Heart right ventricle (tissue), 16 donors: Measurements from ENCODE around the gene LTBP1. TPM values are rescaled to one million over a fixed set of nuclear protein-coding genes. Genes with fewer than 3 reads are reported as not detected.

Experiments
- ATAC-seq, 8 donors: fragments of 200-7000 bp; cut with Tn5 transposase; one replicate each; pipeline ENCODE4 v1.9.1; 2020; ENCODE audit warnings: mild to moderate bottlenecking in 8 of 8, moderate library complexity in 8 of 8, moderate number of reproducible peaks in 1 of 8
- DNase-seq, 2 donors: peaks; one replicate each; pipeline ENCODE4 v3.0.0-alpha.2; 2020
- H3K27ac ChIP-seq, 10 donors: fragments of 200-600 bp; sonication (generic) in 2 of 10; one replicate each; pipeline versions ENCODE4 v1.5.0 to v1.8.0; 2020 to 2022; ENCODE audit warnings: mild to moderate bottlenecking in 3 of 10
- H3K27me3 ChIP-seq, 7 donors: fragments of 200-600 bp; one replicate each; pipeline ENCODE4 v1.8.0; 2021 to 2022; ENCODE audit warnings: mild to moderate bottlenecking in 2 of 7
- H3K36me3 ChIP-seq, 9 donors: fragments of 200-600 bp; sonication (generic) in 1 of 9; one replicate each; pipeline versions ENCODE4 v1.5.0 to v1.8.0; 2020 to 2022; ENCODE audit warnings: mild to moderate bottlenecking in 2 of 9
- H3K4me1 ChIP-seq, 9 donors: fragments of 200-600 bp; sonication (generic) in 1 of 9; one replicate each; pipeline versions ENCODE4 v1.5.0 to v1.8.0; 2020 to 2022; ENCODE audit warnings: mild to moderate bottlenecking in 4 of 9
- H3K4me3 ChIP-seq, 10 donors: fragments of 200-600 bp; sonication (generic) in 2 of 10; one replicate each; pipeline versions ENCODE4 v1.5.0 to v1.8.0; 2020 to 2022; ENCODE audit warnings: mild to moderate bottlenecking in 7 of 10, moderate library complexity in 2 of 10
- H3K9me3 ChIP-seq, 11 donors: fragments of 200-600 bp in 10 of 11; sonication (generic) in 2 of 11; one replicate each; pipeline versions ENCODE4 v1.5.0 to v1.8.0; 2013 to 2022; ENCODE audit warnings: mild to moderate bottlenecking in 2 of 11, control low read depth in 1 of 11, moderate library complexity in 1 of 11
- CTCF ChIP-seq, 9 donors: fragments of 200-600 bp; sonication (generic) in 2 of 9; IDR thresholded peaks; one replicate each; pipeline versions ENCODE4 v1.5.0 to v1.8.0; 2021 to 2022; ENCODE audit warnings: antibody characterized with exemption in 9 of 9, mild to moderate bottlenecking in 5 of 9, moderate library complexity in 1 of 9
- WGBS, 2 donors: extraction: QIAGEN DNeasy Blood & Tissue Kit; methylation state at CpG; one replicate each; pipeline ENCODE4 v1.1.7; 2013; ENCODE audit warnings: inconsistent platforms in 1 of 2; 5-methylcytosine and 5-hydroxymethylcytosine counted together
- intact Hi-C, 10 donors: fragments of 100-400 bp; cut with DNase I; formaldehyde crosslinking; loops; one replicate each; pipeline versions ENCODE4 v1.11.1 to v1.14.2; 2022
- polyA plus RNA-seq, 2 donors: library from polyadenylated mRNA; stranded (reverse); fragments of 200-250 nt; gene quantifications; one replicate each; pipeline ENCODE4 v1.2.3, GENCODE V29; 2013
- total RNA-seq, 10 donors: library from RNA; stranded (reverse); fragmentation: NEBNext Ultra II Directional in 3 of 10; extraction: Animal tissue kit (Norgen Biotek cat#: 25700) in 3 of 10; gene quantifications; one replicate each; pipeline versions ENCODE4 v1.2.1 to v1.2.4, GENCODE V29; 2021 to 2023
- donor health status: Arrhythmogenic right ventricular cardiomyopathy.
- donor health status: ischemic (EF 13 %, LVEDD 7.1; RV severe dilation, severe dysfunction).
- donor health status: healthy with polysubstance abuse.
- donor health status: DM: no; HTN: yes; CAD: no.
- donor health status: DM: no; HTN: no; CAD: no.
- donor health status: ischemic (EF 25% LVEDD 6.9; RV normal size, moderate dysfunction).
- donor health status: ischemic (EF 25% LVEDD 5.7; RV mildly dilated, moderate dysfunction).
- donor health status: healthy.
- donor health status: DM: yes; HTN: yes; CAD: no.
- donor health status: Ischemic cardiomyopathy.
- donor health status: ischemic (EF 35%, LVEDD 5.7; RV mildly dilated, moderate dysfunction).
- donor health status: nonischemic (EF 11% LVEDD 7.7; RV severe dilation, severe dysfunction).
- donor health status: DM: yes; HTN: yes; CAD: no.
- donor health status: PGD.
- donor health status: ischemic (EF 29% LVEDD 5.4; RV normal size, mild dysfunction).
- donor health status: nonischemic (EF 23%, LVEDD 6.1; RV moderate dilation, normal function).

LTBP1 gene
- total and polyA plus RNA-seq, 12 donors, result 22.4 to 164 (median 84.3) TPM

- ATAC-seq, result no peak
- no peaks in the 10 kb centered on the region for H3K27me3 ChIP-seq
- DNase-seq, result no peak
- intact Hi-C loops, result no loop called here
- H3K27ac ChIP-seq, result no peak overlapping the region
- TF ChIP-seq CTCF (IDR thresholded peaks at IDR 0.05), result no peak
- no peak overlapping the region for H3K4me3 ChIP-seq
- no peaks in the 10 kb centered on the region for H3K36me3 ChIP-seq
- peaks cover 0 to 43% (median 23%) of the 10 kb centered on the region in 9 donors for H3K4me1 ChIP-seq
- peaks cover 0 to 9% (median 0%) of the 10 kb centered on the region in 11 donors for H3K9me3 ChIP-seq
These were observed 120.8 kb downstream of the LTBP1 start for GRCh38 chr2:33067598-33067997.

- Histone ChIP-seq H3K27me3 (no peaks in the 10 kb centered on the region), H3K27ac (no peak overlapping the region), H3K36me3 (no peaks in the 10 kb centered on the region), H3K4me1 (peaks cover 0 to 49% (median 23%) of the 10 kb centered on the region in 9 donors), H3K9me3 (peaks cover 0 to 8% (median 0%) of the 10 kb centered on the region in 11 donors), H3K4me3 (no peak overlapping the region)
- WGBS, 2 donors, result 77 to 92% methylated on average over 2 of the region's 2 CpGs
- TF ChIP-seq CTCF (IDR thresholded peaks at IDR 0.05), result no peak
- ATAC-seq (no peak), DNase-seq (no peak)
- intact Hi-C loops, result no loop called here
These were observed 121.5 kb downstream of the LTBP1 start for GRCh38 chr2:33068261-33068660.

DNA sequence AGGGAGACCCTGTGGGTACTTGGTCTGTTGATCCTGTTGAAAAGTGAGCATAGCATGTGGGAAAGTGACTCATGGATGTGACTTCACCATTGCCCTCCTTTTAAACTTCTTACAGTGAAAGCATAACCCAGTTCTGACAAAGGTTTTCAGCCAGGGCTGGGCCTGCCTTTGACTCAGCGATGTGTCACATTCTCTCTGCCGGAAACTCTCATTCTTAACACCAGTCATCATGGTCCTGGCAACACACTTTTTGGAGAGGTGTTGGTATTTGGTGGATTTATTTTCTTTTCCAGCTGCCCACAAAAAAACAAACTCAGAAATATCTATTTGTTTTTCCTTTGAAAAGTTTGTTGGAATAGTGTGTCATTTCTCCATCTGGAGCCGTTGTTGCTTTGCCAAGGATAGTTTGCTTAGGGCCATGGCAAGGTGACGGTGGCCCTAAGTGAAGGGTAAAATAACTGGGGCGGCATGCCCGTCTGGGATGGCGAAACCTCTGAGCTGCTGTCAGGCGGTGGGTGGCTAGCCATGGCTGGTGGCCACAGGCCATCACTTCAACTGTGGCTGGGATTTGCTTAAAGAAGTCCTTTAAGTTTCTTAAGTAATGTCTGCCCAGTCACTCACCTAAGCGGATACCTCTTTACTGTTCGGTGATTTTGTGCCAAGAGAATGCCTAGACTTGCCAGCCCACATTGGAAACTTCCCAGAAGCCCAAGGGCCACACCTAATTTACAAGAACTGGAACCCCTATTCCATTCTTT lies 123.3 kb downstream of the LTBP1 start:
- Histone ChIP-seq H3K9me3 (no peaks in the 10 kb centered on the region), H3K27ac (peak overlapping the region in 5 of 10 donors; percentile 32 to 61 (median 53)), H3K36me3 (no peaks in the 10 kb centered on the region), H3K4me3 (no peak overlapping the region), H3K4me1 (peaks cover 0 to 45% (median 23%) of the 10 kb centered on the region in 9 donors), H3K27me3 (no peaks in the 10 kb centered on the region)
- peak; percentile 62 to 95 (median 76) for ATAC-seq
- peak in 1 of 2 donors; percentile 27 for DNase-seq
- WGBS, 2 donors, result 85% methylated on average over 10 of the region's 10 CpGs
- no peak for TF ChIP-seq CTCF (IDR thresholded peaks at IDR 0.05)
- intact Hi-C loops, result no loop called here

GRCh38 chr2:33071591-33071990 lies 124.8 kb downstream of the LTBP1 start:
- no peak for TF ChIP-seq CTCF (IDR thresholded peaks at IDR 0.05)
- no peaks in the 10 kb centered on the region for H3K9me3 ChIP-seq
- ATAC-seq (no peak), DNase-seq (no peak)
- no peak overlapping the region for H3K4me3 ChIP-seq
- peaks cover 0 to 45% (median 23%) of the 10 kb centered on the region in 9 donors for H3K4me1 ChIP-seq
- H3K27me3 ChIP-seq, result no peaks in the 10 kb centered on the region
- intact Hi-C loops, result no loop called here
- H3K27ac ChIP-seq, result no peak overlapping the region
- no peaks in the 10 kb centered on the region for H3K36me3 ChIP-seq
- 33 to 35% methylated on average over 5 of the region's 5 CpGs for WGBS, 2 donors
